Osteoblast (primary cell): ENCODE measurements around the gene NOL3. TPM values are rescaled to one million over a fixed set of nuclear protein-coding genes. Genes with fewer than 3 reads are reported as not detected.

Source experiments
- DNase-seq: peaks from one replicate; pipeline ENCODE4 v3.0.0; 2011; ENCODE audit warnings: low spot score, mixed read lengths; ENCODE audit not compliant: insufficient read length; ENCODE audit errors: missing footprints
- H2AFZ ChIP-seq: 2 replicates; pipeline ENCODE4 v1.6.0; 2011; ENCODE audit warnings: mild to moderate bottlenecking, low read length
- H3K27ac ChIP-seq: 2 replicates; pipeline ENCODE4 v1.5.1; 2011; ENCODE audit warnings: mild to moderate bottlenecking, low read depth, low read length, moderate library complexity
- H3K27me3 ChIP-seq: 2 replicates; pipeline ENCODE4 v1.6.0; 2012; ENCODE audit warnings: mild to moderate bottlenecking, control low read depth, inconsistent platforms, low read length, moderate library complexity; ENCODE audit not compliant: insufficient read depth
- H3K36me3 ChIP-seq: 2 replicates; pipeline ENCODE4 v1.5.1; 2011; ENCODE audit warnings: mild to moderate bottlenecking, low read length, control low read depth, moderate library complexity; ENCODE audit not compliant: insufficient read depth
- H3K4me1 ChIP-seq: 2 replicates; pipeline ENCODE4 v1.5.1; 2011; ENCODE audit warnings: mild to moderate bottlenecking, low read length, control low read depth, moderate library complexity; ENCODE audit not compliant: insufficient read depth
- H3K4me2 ChIP-seq: 2 replicates; pipeline ENCODE4 v1.6.0; 2011; ENCODE audit warnings: mild to moderate bottlenecking, low read length; ENCODE audit not compliant: insufficient read depth
- H3K4me3 ChIP-seq: fragments of 200-600 bp; sonication (generic); 3 replicates; pipeline ENCODE4 v1.5.1; 2012; ENCODE audit warnings: mild to moderate bottlenecking, low read length, inconsistent platforms; ENCODE audit not compliant: insufficient read depth
- H3K79me2 ChIP-seq: 2 replicates; pipeline ENCODE4 v1.6.0; 2012; ENCODE audit warnings: mild to moderate bottlenecking, low read length, control low read depth, inconsistent platforms; ENCODE audit not compliant: insufficient read depth
- H3K9me3 ChIP-seq: 2 replicates; pipeline ENCODE4 v1.5.1; 2011; ENCODE audit warnings: low read depth, low read length, control low read depth
- H4K20me1 ChIP-seq: 2 replicates; pipeline ENCODE4 v1.6.0; 2012; ENCODE audit warnings: mild to moderate bottlenecking, low read length, control low read depth; ENCODE audit not compliant: insufficient read depth
- CTCF ChIP-seq: IDR thresholded peaks from 2 replicates; pipeline ENCODE4 v1.5.1; 2011; ENCODE audit warnings: mild to moderate bottlenecking, low read depth, low read length, moderate library complexity; ENCODE audit errors: extremely low read depth
- total RNA-seq: library from RNA; depleted of rRNA; stranded (reverse); fragments of >200 nt; gene quantifications from 2 replicates; pipeline ENCODE4 v1.2.3, GENCODE V29; 2012

Gene NOL3
- total RNA-seq, 1 donor = 10.9 TPM

DNA sequence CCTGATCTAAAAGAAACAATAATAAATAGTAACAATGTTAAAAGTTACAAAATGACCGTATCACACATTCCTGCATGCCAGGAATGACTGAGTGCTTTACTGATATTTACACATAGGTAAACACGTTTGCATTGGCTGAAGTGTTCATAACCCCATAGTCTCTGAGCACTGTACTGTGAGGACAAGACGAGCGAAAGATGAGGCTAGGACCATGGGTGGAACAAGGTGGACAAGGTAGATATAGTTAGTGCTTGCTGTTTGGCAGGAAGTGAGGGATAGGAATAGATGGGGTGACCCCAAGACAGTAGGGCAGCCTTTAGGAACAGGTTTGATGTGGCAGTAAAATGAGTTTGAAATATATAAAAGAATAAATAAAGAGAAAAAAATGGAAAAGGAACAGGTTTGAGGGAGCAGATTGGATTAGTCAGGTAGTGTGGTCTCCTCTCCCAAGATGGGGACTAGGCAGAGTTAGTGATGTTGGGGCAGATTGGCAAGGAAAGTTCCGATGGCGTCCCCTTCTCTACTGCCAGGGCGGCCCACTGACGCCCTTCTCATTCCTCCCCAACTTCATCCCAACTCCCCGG lies 21.2 kb downstream of the NOL3 start:
- no peak for DNase-seq
- Histone ChIP-seq H3K36me3 (peaks cover 32% of the 10 kb centered on the region), H4K20me1 (peaks cover 30% of the 10 kb centered on the region), H2AFZ (peak overlapping the region; percentile 7), H3K9me3 (no peaks in the 10 kb centered on the region), H3K4me2 (peak overlapping the region; percentile 65), H3K27me3 (no peaks in the 10 kb centered on the region), H3K4me1 (peaks cover 36% of the 10 kb centered on the region), H3K4me3 (peak overlapping the region; percentile 88), H3K79me2 (peaks cover 39% of the 10 kb centered on the region), H3K27ac (no peak overlapping the region)
- no peak for TF ChIP-seq CTCF

DNA sequence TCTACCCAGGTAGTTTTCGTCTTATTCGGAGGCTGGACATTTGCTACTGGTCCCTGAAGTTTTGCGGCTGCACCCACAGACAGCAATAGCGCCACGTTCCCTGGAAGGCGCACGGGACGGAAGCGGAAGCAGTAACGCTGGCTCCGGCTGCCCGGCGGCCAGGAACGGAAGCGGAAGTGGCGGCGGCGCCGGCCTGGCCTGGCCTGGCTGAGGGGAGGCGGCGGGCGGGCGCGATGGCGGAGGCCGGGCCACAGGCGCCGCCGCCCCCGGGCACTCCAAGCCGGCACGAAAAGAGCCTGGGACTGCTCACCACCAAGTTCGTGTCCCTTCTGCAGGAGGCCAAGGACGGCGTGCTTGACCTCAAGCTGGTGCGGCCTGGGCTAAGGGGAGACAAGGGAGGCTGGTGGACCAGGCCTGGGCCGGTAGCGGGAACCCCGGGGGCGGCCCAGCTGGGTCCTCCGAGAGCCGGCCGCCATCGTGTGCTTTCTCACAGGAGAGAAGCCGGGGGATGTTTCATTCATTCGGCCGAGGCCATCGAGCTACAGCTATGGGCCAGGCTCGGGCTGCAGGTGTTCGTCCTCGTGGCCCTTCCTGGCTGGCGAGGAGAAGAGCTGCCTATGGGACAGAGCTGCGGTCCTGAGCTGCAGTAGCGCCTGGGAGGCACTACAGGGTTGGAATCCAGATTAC lies 21.8 kb downstream of the NOL3 start, which contains the start of gene E2F4:
TSS of gene E2F4 (plus strand) at position 161 of the 687 bp plus-strand sequence. CDS start at position 234, 73 bp downstream.
- Histone ChIP-seq H2AFZ (peak within 1 kb of the TSS; percentile 45), H3K36me3 (peaks cover 38% of the 10 kb centered on the region)
- peak; percentile 100 for DNase-seq

DNA sequence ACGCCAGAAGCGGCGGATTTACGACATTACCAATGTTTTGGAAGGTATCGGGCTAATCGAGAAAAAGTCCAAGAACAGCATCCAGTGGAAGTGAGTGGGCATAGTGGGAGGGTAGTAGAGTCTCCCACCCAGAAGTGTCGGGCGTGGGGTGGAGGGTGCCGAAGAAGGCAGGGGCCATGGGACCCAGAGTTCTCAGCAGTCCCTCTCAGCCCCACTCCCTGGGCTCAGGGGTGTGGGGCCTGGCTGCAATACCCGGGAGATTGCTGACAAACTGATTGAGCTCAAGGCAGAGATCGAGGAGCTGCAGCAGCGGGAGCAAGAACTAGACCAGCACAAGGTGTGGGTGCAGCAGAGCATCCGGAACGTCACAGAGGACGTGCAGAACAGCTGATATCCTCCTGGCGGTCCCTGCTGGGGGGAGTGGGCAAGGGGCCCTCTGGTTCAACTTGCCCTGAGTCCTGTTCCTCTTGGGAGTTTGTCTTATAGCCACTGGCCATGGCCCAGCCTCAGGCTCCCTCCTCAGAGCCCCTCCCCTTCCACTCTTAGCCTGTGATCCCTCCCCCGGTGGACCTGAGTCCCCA lies 22.5 kb downstream of the NOL3 start:
- peak overlapping the region; percentile 76 for H3K27ac ChIP-seq
- no peaks in the 10 kb centered on the region for H3K9me3 ChIP-seq

More for the DNA sequence above, 21.8 kb downstream of the NOL3 start, which contains the start of gene E2F4:
- Histone ChIP-seq H3K4me2 (peak within 1 kb of the TSS; percentile 98), H3K27ac (peak within 1 kb of the TSS; percentile 76), H4K20me1 (peaks cover 36% of the 10 kb centered on the region), H3K79me2 (peaks cover 42% of the 10 kb centered on the region), H3K4me1 (peaks cover 30% of the 10 kb centered on the region), H3K9me3 (no peaks in the 10 kb centered on the region), H3K4me3 (peak within 1 kb of the TSS; percentile 88), H3K27me3 (no peaks in the 10 kb centered on the region)
- no peak for TF ChIP-seq CTCF

More for the DNA sequence above, 22.5 kb downstream of the NOL3 start:
- H3K36me3 ChIP-seq = peaks cover 45% of the 10 kb centered on the region
- H3K27me3 ChIP-seq = no peaks in the 10 kb centered on the region
- H2AFZ ChIP-seq = no peak overlapping the region
- H3K4me2 ChIP-seq = peak overlapping the region; percentile 98
- no peak for DNase-seq
- TF ChIP-seq CTCF = no peak
- peaks cover 42% of the 10 kb centered on the region for H3K79me2 ChIP-seq
- peaks cover 38% of the 10 kb centered on the region for H4K20me1 ChIP-seq
- H3K4me1 ChIP-seq = peaks cover 30% of the 10 kb centered on the region
- H3K4me3 ChIP-seq = peak overlapping the region; percentile 88
